Ishikawa (cell line): ENCODE measurements around the gene BMP8A.

Experiments
- EP300 ChIP-seq: IDR thresholded peaks from 2 replicates; pipeline ENCODE4 v1.6.1; 2012; ENCODE audit warnings: borderline replicate concordance
- NFIC ChIP-seq: IDR thresholded peaks from 2 replicates; pipeline ENCODE4 v1.6.1; 2012
- RAD21 ChIP-seq: IDR thresholded peaks from 2 replicates; pipeline ENCODE4 v1.6.1; 2012; ENCODE audit warnings: low read depth
- TAF1 ChIP-seq: IDR thresholded peaks from 2 replicates; pipeline ENCODE4 v1.6.1; 2012; ENCODE audit warnings: low read depth, mild to moderate bottlenecking
- TCF12 ChIP-seq: IDR thresholded peaks from 2 replicates; pipeline ENCODE4 v1.6.1; 2012; ENCODE audit warnings: low read depth
- TEAD4 ChIP-seq: IDR thresholded peaks from 2 replicates; pipeline ENCODE4 v1.6.1; 2012
- YY1 ChIP-seq: IDR thresholded peaks from 2 replicates; pipeline ENCODE4 v1.6.1; 2012; ENCODE audit warnings: low read depth
- TF ChIP-seq, protein P1 (sequence below): IDR thresholded peaks from 2 replicates; pipeline ENCODE4 v1.6.1; 2012
- TF ChIP-seq, protein P2 (sequence below): IDR thresholded peaks from 2 replicates; pipeline ENCODE4 v1.6.1; 2012; ENCODE audit warnings: low read depth, mild to moderate bottlenecking

DNA sequence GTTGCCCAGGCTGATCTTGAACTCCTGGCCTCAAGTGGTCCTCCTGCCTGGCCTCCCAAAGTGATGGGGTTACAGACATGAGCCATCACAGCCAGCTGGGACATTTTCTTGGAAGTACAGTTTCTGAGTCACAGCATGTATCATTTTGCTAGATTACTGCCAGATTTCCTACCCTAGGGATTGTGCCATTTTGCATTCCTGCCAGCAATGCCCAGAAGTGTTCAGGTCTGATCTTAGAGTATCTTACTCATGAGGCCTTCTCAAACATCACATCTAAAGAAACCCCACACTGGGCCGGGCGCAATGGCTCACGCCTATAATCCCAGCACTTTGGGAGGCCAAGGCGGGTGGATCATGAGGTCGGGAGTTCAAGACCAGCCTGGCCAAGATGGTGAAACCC is 10.2 kb downstream of the BMP8A start:
- TF ChIP-seq EP300 (no peak), YY1 (no peak), TAF1 (no peak), TEAD4 (no peak), RAD21 (no peak), NFIC (no peak), TCF12 (no peak)
- TF ChIP-seq, protein P1, sequence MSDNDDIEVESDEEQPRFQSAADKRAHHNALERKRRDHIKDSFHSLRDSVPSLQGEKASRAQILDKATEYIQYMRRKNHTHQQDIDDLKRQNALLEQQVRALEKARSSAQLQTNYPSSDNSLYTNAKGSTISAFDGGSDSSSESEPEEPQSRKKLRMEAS: no peak
- TF ChIP-seq, protein P2, sequence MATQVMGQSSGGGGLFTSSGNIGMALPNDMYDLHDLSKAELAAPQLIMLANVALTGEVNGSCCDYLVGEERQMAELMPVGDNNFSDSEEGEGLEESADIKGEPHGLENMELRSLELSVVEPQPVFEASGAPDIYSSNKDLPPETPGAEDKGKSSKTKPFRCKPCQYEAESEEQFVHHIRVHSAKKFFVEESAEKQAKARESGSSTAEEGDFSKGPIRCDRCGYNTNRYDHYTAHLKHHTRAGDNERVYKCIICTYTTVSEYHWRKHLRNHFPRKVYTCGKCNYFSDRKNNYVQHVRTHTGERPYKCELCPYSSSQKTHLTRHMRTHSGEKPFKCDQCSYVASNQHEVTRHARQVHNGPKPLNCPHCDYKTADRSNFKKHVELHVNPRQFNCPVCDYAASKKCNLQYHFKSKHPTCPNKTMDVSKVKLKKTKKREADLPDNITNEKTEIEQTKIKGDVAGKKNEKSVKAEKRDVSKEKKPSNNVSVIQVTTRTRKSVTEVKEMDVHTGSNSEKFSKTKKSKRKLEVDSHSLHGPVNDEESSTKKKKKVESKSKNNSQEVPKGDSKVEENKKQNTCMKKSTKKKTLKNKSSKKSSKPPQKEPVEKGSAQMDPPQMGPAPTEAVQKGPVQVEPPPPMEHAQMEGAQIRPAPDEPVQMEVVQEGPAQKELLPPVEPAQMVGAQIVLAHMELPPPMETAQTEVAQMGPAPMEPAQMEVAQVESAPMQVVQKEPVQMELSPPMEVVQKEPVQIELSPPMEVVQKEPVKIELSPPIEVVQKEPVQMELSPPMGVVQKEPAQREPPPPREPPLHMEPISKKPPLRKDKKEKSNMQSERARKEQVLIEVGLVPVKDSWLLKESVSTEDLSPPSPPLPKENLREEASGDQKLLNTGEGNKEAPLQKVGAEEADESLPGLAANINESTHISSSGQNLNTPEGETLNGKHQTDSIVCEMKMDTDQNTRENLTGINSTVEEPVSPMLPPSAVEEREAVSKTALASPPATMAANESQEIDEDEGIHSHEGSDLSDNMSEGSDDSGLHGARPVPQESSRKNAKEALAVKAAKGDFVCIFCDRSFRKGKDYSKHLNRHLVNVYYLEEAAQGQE: no peak
